SH-SY5Y (cell line): ENCODE results near the gene MGMT.

Source experiments
- GATA2 ChIP-seq: IDR thresholded peaks from 2 replicates; pipeline ENCODE4 v1.6.1; 2011; ENCODE audit warnings: mild to moderate bottlenecking, low read depth, low read length
- GATA3 ChIP-seq: IDR thresholded peaks from 2 replicates; pipeline ENCODE4 v1.6.1; 2011; ENCODE audit warnings: low read depth, mild to moderate bottlenecking, low read length, moderate library complexity

- no peak for TF ChIP-seq GATA2
- no peak for TF ChIP-seq GATA3
Observed at GRCh38 chr10:129581827-129582411, 114.9 kb downstream of the MGMT start.
